Naive thymus-derived CD4-positive, alpha-beta T cell (primary cell): ENCODE measurements around the gene MAG. TPM values are rescaled to one million over a fixed set of nuclear protein-coding genes. Genes with fewer than 3 reads are reported as not detected.
"Not testable (repeated sequence)": the region's sequence is repeated elsewhere in the genome, so short reads cannot be mapped to it uniquely, and the experiment has no call there.

ENCODE experiments used
- ATAC-seq: fragments of 150-1000 bp; cut with Tn5 transposase; 2 replicates; pipeline ENCODE4 v1.10.0; 2021; ENCODE audit warnings: mild to moderate bottlenecking, moderate library complexity
- CTCF ChIA-PET: fragments of 350-600 bp; sonication (Branson Sonifier 250); formaldehyde crosslinking; loops from one replicate; lab custom pipeline; 2021; ENCODE audit warnings: antibody characterized with exemption; lab: Charles Lee
- POLR2A ChIA-PET: fragments of 350-600 bp; sonication (Branson Sonifier 250); formaldehyde crosslinking; loops from one replicate; lab custom pipeline; 2021; ENCODE audit warnings: antibody characterized with exemption, inconsistent platforms; lab: Charles Lee
- DNase-seq, 9 donors: peaks; one replicate each; pipeline versions ENCODE4 v3.0.0 to v3.0.0-alpha.2; 2020 to 2022; ENCODE audit warnings: mixed read lengths in 1 of 9
- H3K27ac ChIP-seq: one replicate; pipeline ENCODE4 v1.7.0; 2013; ENCODE audit warnings: mild to moderate bottlenecking, low read depth, low read length, moderate library complexity
- H3K27me3 ChIP-seq, 2 donors: one replicate each; pipeline ENCODE4 v1.7.0; 2013; ENCODE audit warnings: low read length in 2 of 2, mild to moderate bottlenecking in 2 of 2, moderate library complexity in 2 of 2; ENCODE audit not compliant: control insufficient read depth in 2 of 2, insufficient read depth in 2 of 2
- H3K36me3 ChIP-seq, 3 experiments: 1 replicate in 2 of 3; 2 replicates in 1 of 3; pipeline ENCODE4 v1.7.0; 2013; ENCODE audit warnings: low read length in 3 of 3, mild to moderate bottlenecking in 3 of 3, moderate library complexity in 1 of 3; ENCODE audit not compliant: insufficient read depth in 3 of 3, control insufficient read depth in 2 of 3
- H3K4me1 ChIP-seq, 2 donors: one replicate each; pipeline ENCODE4 v1.7.0; 2013; ENCODE audit warnings: low read length in 2 of 2, mild to moderate bottlenecking in 2 of 2, moderate library complexity in 1 of 2; ENCODE audit not compliant: control insufficient read depth in 2 of 2, insufficient read depth in 2 of 2
- H3K4me3 ChIP-seq: 2 replicates; pipeline ENCODE4 v1.7.0; 2013; ENCODE audit warnings: mild to moderate bottlenecking, low read length
- H3K9me3 ChIP-seq, 3 experiments: 1 replicate in 2 of 3; 2 replicates in 1 of 3; pipeline ENCODE4 v1.7.0; 2013; ENCODE audit warnings: low read length in 3 of 3; ENCODE audit not compliant: control insufficient read depth in 2 of 3
- H3K27ac Mint-ChIP-seq, 9 donors: one replicate each; pipeline ENCODE4 v1.8.0; 2020 to 2022; ENCODE audit warnings: mixed read lengths in 9 of 9, mild to moderate bottlenecking in 8 of 9, moderate library complexity in 5 of 9, inconsistent platforms in 2 of 9
- H3K27me3 Mint-ChIP-seq, 5 donors: one replicate each; pipeline ENCODE4 v1.8.0; 2021 to 2022; ENCODE audit warnings: mixed read lengths in 5 of 5, mild to moderate bottlenecking in 1 of 5
- H3K36me3 Mint-ChIP-seq, 5 donors: one replicate each; pipeline ENCODE4 v1.8.0; 2020 to 2022; ENCODE audit warnings: mixed read lengths in 5 of 5, mild to moderate bottlenecking in 3 of 5, inconsistent platforms in 1 of 5
- H3K4me1 Mint-ChIP-seq, 7 donors: one replicate each; pipeline ENCODE4 v1.8.0; 2020 to 2022; ENCODE audit warnings: mixed read lengths in 7 of 7, mild to moderate bottlenecking in 3 of 7, inconsistent platforms in 1 of 7
- H3K4me3 Mint-ChIP-seq, 10 donors: one replicate each; pipeline ENCODE4 v1.8.0; 2020 to 2022; ENCODE audit warnings: mild to moderate bottlenecking in 10 of 10, mixed read lengths in 10 of 10, moderate library complexity in 6 of 10, inconsistent platforms in 2 of 10
- H3K9me3 Mint-ChIP-seq, 11 donors: one replicate each; pipeline ENCODE4 v1.8.0; 2020 to 2022; ENCODE audit warnings: mixed read lengths in 11 of 11, mild to moderate bottlenecking in 4 of 11, inconsistent platforms in 1 of 11, moderate library complexity in 1 of 11
- intact Hi-C, 2 donors: fragments of 100-400 bp; cut with micrococcal nuclease; formaldehyde crosslinking; loops; one replicate each; pipeline ENCODE4 v1.15.1; 2023
- polyA plus RNA-seq, 2 donors: library from polyadenylated mRNA; unstranded; fragments of 300-500 nt; fragmentation: Illumina TruSeq; gene quantifications; one replicate each; pipeline ENCODE4 v1.2.3, GENCODE V29; 2021
- total RNA-seq, 6 experiments: library from RNA in 5 of 6; stranded (reverse) in 5 of 6; gene quantifications; 1 replicate in 5 of 6; 2 replicates in 1 of 6; pipeline ENCODE4 v1.2.3 and lab custom pipeline; 2021 to 2026

Gene MAG
- total and polyA plus RNA-seq, 7 experiments from 2014 or later = 0.29 to 0.31 TPM; not detected in 5

DNA sequence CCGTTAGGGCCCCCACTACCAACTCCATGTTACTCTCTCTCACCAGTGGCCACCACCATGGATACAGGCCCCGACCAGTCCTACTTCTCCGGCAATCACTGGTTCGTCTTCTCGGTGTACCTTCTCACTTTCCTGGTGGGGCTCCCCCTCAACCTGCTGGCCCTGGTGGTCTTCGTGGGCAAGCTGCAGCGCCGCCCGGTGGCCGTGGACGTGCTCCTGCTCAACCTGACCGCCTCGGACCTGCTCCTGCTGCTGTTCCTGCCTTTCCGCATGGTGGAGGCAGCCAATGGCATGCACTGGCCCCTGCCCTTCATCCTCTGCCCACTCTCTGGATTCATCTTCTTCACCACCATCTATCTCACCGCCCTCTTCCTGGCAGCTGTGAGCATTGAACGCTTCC is 66.9 kb downstream of the MAG start:
- H3K9me3 ChIP-seq, DNase-seq, ATAC-seq, POLR2A ChIA-PET, H3K9me3 Mint-ChIP-seq, H3K36me3 ChIP-seq, H3K36me3 Mint-ChIP-seq, H3K4me3 Mint-ChIP-seq, CTCF ChIA-PET, H3K4me3 ChIP-seq, H3K27ac ChIP-seq, H3K27ac Mint-ChIP-seq, H3K27me3 ChIP-seq, H3K4me1 ChIP-seq: not testable (repeated sequence)
- intact Hi-C loops = loop anchor here in 1 of 2 donors (1.0 kb wide), 1 partner anchor 103 kb away; no protein-coding TSS in a partner anchor
- H3K27me3 Mint-ChIP-seq = peaks cover 0 to 13% (median 5%) of the 10 kb centered on the region in 5 donors
- peaks cover 7 to 12% (median 9%) of the 10 kb centered on the region in 7 donors for H3K4me1 Mint-ChIP-seq

DNA sequence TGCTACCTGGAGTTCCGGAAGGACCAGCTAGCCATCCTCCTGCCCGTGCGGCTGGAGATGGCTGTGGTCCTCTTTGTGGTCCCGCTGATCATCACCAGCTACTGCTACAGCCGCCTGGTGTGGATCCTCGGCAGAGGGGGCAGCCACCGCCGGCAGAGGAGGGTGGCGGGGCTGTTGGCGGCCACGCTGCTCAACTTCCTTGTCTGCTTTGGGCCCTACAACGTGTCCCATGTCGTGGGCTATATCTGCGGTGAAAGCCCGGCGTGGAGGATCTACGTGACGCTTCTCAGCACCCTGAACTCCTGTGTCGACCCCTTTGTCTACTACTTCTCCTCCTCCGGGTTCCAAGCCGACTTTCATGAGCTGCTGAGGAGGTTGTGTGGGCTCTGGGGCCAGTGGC is 67.4 kb downstream of the MAG start:
- H3K36me3 ChIP-seq, H3K27ac Mint-ChIP-seq, H3K36me3 Mint-ChIP-seq, H3K27me3 ChIP-seq, H3K9me3 ChIP-seq, H3K27ac ChIP-seq, DNase-seq, ATAC-seq, intact Hi-C loops, CTCF ChIA-PET, H3K9me3 Mint-ChIP-seq, H3K4me3 ChIP-seq, H3K4me1 ChIP-seq, H3K4me3 Mint-ChIP-seq, POLR2A ChIA-PET: not testable (repeated sequence)
- H3K4me1 Mint-ChIP-seq = peaks cover 7 to 12% (median 9%) of the 10 kb centered on the region in 7 donors
- H3K27me3 Mint-ChIP-seq = peaks cover 0 to 14% (median 5%) of the 10 kb centered on the region in 5 donors

DNA sequence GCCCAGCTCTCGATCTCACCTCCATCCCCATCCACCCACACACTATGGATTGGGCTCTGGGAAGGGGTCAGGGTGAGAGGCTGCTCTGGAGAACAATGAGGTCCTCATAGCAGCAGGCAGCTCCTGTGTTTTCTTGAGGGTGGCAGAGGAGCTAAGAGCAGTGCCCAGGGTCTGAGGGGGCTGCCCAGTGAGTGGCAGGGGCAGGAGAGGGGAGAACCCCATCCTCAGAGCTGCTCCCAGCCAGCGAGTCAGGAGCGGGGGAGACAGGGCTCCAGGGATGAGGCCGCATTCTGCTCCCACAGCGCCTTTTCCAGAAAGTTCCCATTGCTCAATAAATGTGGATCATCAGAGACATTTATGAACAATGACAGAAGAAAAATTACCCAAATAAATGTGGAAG is 68.1 kb downstream of the MAG start:
- H3K4me1 ChIP-seq, H3K4me3 ChIP-seq, CTCF ChIA-PET, H3K36me3 Mint-ChIP-seq, H3K27ac Mint-ChIP-seq, H3K27me3 ChIP-seq, DNase-seq, H3K9me3 Mint-ChIP-seq, H3K9me3 ChIP-seq, intact Hi-C loops, POLR2A ChIA-PET, H3K4me3 Mint-ChIP-seq, ATAC-seq, H3K27ac ChIP-seq, H3K36me3 ChIP-seq: not testable (repeated sequence)
- peaks cover 7 to 12% (median 9%) of the 10 kb centered on the region in 7 donors for H3K4me1 Mint-ChIP-seq
- H3K27me3 Mint-ChIP-seq = peaks cover 0 to 18% (median 5%) of the 10 kb centered on the region in 5 donors

DNA sequence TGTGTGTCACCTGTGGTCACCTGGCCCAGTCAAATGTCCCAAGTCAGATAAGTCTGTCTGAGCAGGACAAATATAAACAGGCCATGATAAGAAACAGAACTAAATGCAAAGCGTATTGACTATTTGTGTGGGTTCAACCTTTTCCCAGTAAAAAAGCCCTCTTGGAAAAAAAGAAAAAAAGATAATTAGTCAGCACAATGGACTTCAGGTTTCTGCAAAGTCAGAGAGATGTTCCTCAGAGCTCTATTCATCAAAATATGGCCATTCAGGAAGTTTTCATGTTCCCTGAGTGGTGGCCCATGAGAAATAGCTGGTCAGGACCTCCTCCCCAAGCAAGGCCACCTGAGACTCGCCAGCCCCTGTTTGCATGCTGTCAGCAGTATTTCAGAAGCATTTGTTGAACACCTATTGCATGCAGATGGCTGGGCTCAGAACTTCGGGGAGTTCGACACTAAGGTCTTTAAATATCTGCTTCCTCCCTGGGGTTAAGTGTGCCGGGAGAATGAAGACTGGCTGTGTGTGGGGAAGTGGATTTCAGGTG is 69.0 kb downstream of the MAG start:
- no peaks in the 10 kb centered on the region for H3K4me1 ChIP-seq
- H3K27ac ChIP-seq = no peak overlapping the region
- Mint-ChIP-seq H3K4me1 (peaks cover 7 to 12% (median 9%) of the 10 kb centered on the region in 7 donors), H3K27ac (no peak overlapping the region), H3K36me3 (no peaks in the 10 kb centered on the region), H3K27me3 (peaks cover 0 to 21% (median 9%) of the 10 kb centered on the region in 5 donors), H3K4me3 (no peak overlapping the region), H3K9me3 (no peaks in the 10 kb centered on the region)
- H3K36me3 ChIP-seq = no peaks in the 10 kb centered on the region
- no peak for DNase-seq
- intact Hi-C loops = no loop called here
- ChIA-PET CTCF (interaction anchor here (0.6 to 1.1 kb wide), 2 partner anchors 8 to 144 kb away, joined by 3 to 4 read pairs; no protein-coding TSS in a partner anchor), POLR2A (no interaction called here)
- no peaks in the 10 kb centered on the region for H3K27me3 ChIP-seq
- no peak for ATAC-seq
- H3K4me3 ChIP-seq = no peak overlapping the region
- no peaks in the 10 kb centered on the region for H3K9me3 ChIP-seq

DNA sequence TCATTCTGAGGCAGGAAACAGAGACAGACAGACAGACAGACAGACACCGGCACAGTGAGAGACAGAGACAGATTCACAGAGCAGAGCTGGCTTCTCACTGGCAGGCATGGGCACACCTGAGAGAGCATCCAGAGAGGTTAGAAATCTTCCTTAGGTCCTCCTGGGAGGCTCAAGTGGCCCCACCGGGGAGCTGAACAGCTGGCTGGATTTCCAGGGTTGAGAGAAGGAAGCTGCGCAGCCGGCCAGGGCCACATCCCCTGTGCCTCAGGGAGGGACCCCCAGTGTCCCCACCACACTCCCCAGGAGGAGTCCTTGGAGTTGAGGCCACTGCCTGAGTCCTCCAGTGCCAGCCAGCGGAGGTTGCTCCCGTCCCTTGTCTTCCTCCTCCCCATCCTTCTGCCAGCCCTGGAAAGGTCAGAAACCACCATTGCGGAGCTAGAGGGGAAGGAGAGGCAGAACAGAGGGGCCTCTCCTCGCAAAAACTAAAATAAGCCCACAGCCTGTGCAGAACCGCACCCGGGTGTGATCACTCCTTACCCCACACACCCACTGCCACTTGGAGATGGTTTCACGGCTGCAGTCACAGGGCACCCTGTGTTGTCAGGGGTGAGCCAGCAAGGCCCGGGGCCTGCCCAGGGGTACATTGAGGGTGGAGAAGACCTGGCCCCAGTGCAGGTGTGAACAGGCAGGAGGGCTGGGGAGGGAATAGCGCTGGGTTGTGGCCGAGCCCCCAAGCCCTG is 70.5 kb downstream of the MAG start:
- no peak overlapping the region for H3K27ac ChIP-seq
- Mint-ChIP-seq H3K4me1 (peaks cover 7 to 11% (median 9%) of the 10 kb centered on the region in 7 donors), H3K36me3 (no peaks in the 10 kb centered on the region), H3K27me3 (peaks cover 0 to 30% (median 15%) of the 10 kb centered on the region in 5 donors), H3K9me3 (peaks cover 0 to 2% (median 0%) of the 10 kb centered on the region in 11 donors), H3K27ac (no peak overlapping the region), H3K4me3 (no peak overlapping the region)
- no peak for DNase-seq
- ChIA-PET CTCF (no interaction called here), POLR2A (no interaction called here)
- intact Hi-C loops = no loop called here
- no peaks in the 10 kb centered on the region for H3K4me1 ChIP-seq
- no peak for ATAC-seq
- no peaks in the 10 kb centered on the region for H3K9me3 ChIP-seq
- no peaks in the 10 kb centered on the region for H3K36me3 ChIP-seq
- no peaks in the 10 kb centered on the region for H3K27me3 ChIP-seq
- no peak overlapping the region for H3K4me3 ChIP-seq

DNA sequence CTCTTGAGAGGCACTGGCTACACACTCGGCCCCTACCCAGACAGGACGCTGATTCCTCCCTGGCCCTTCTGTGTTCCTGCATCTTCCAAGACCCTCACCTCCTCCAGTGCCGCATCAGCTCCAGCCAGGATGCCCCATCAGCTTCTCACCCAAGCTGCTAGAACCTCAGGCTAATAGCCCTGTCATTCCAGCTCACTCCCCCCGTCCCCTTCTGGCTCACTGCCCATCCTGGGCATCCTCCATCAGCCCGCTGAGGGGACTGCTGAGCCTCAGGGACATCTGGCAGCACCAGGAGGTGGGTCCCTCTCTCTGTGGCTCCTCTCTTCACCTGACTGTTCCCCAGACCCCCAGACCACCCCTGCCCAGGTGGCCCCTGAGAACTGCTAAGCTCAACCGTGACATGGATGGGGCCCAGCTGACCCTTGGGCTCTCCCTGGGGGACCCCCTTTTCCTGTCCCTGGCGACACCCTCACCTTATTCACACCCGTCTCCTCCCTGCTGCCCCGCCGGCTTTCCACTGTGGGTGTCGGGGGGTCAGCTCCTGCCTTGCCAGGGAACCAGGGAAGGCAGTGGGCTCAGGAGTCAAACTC is 71.1 kb downstream of the MAG start:
- ATAC-seq (no peak), DNase-seq (no peak)
- Histone ChIP-seq H3K4me1 (no peaks in the 10 kb centered on the region), H3K27me3 (no peaks in the 10 kb centered on the region), H3K4me3 (no peak overlapping the region), H3K9me3 (no peaks in the 10 kb centered on the region), H3K27ac (no peak overlapping the region), H3K36me3 (no peaks in the 10 kb centered on the region)
- Mint-ChIP-seq H3K4me3 (no peak overlapping the region), H3K36me3 (no peaks in the 10 kb centered on the region), H3K4me1 (peaks cover 3 to 4% (median 4%) of the 10 kb centered on the region in 7 donors), H3K27ac (no peak overlapping the region), H3K27me3 (peaks cover 0 to 31% (median 15%) of the 10 kb centered on the region in 5 donors), H3K9me3 (peaks cover 0 to 2% (median 0%) of the 10 kb centered on the region in 11 donors)
- intact Hi-C loops = no loop called here
- POLR2A ChIA-PET = no interaction called here
- CTCF ChIA-PET = no interaction called here
